SK-MEL-5 (cell line): ENCODE measurements around the gene LRRIQ4. TPM values are rescaled to one million over a fixed set of nuclear protein-coding genes. Genes with fewer than 3 reads are reported as not detected.

Experiments used
- DNase-seq: peaks from one replicate; pipeline ENCODE4 v3.0.0-alpha.2; 2016; ENCODE audit warnings: low read depth, low spot score
- in situ Hi-C: cut with HindIII; loops from 2 replicates; pipeline ENCODE4 v1.10.0; 2016; ENCODE audit warnings: low sequenced_read_pairs, high pct_unique_total_duplicates, low pct_unique_long_range_greater_than_20kb
- total RNA-seq: library from RNA; depleted of rRNA; stranded (reverse); fragments of >200 nt; shearing (Covaris generic); gene quantifications from 2 replicates; pipeline ENCODE4 v1.2.3, GENCODE V29; 2014

The LRRIQ4 gene
- total RNA-seq, 1 experiment from 2014 or later: not detected

DNA sequence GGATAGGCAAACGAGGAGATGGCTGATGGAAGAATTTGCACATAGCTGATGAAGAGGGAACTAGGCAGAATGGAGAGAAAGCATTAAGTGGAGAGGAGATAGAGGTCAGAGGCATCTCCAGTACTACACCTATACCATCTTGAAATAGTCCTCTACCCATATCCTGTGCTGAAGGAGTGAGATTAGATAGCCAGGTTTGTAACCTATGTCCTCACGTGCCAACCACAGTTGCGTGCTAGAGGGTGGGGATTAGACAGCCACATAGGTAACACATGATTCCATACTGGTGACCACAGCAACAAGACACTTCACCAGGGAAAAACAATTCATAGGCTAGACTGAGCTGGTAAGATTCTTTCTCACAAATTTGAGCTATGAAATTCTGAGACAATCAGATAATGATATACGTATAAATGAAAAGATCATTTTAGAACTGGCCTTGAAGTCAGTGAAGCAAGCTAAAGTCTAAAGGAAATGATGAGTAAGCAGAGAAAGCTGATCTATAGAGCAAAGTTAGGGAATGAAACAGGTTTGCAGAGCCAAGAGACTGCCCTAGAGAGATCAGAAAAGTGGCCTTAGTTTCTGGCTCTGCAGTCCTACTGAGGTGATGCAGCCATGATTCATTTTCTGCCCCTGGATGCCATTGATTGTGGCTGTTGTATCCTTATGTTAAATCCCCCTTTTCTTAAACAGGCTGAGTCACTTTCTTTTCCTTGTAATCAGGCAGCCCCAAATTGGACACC, 21.8 kb upstream of the LRRIQ4 start:
- in situ Hi-C loops: no loop called here
- no peak for DNase-seq

DNA sequence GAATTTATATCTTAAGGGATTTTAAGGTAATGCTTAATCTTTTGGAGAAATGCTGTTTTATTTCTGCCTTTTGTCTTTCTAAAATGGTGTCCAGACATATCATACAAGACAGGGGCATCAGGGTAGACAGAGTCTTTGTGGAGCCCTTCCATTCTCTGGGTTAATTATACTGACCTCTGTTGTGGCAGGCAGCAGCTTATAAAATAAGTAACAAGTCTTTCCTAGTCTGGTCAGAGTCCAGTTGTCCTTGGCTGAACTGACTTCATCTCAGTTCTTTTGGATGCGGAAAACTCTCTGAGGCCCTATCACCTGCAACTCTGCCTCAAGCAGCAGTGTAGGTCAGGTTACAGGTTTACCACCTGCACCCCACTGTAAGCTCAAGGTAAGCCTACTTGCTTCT, 20.3 kb upstream of the LRRIQ4 start:
- no peak for DNase-seq
- in situ Hi-C loops: no loop called here

GRCh38 chr3:169804681-169805080, 8.0 kb upstream of the LRRIQ4 start:
- in situ Hi-C loops: no loop called here

GRCh38 chr3:169809230-169809795, 3.4 kb upstream of the LRRIQ4 start:
- no peak for DNase-seq
- in situ Hi-C loops: no loop called here

More at GRCh38 chr3:169804681-169805080, 8.0 kb upstream of the LRRIQ4 start:
- no peak for DNase-seq

- in situ Hi-C loops: no loop called here
- peak; percentile 15 for DNase-seq
Observed at GRCh38 chr3:169811631-169812331, 889 bp upstream of the LRRIQ4 start.

DNA sequence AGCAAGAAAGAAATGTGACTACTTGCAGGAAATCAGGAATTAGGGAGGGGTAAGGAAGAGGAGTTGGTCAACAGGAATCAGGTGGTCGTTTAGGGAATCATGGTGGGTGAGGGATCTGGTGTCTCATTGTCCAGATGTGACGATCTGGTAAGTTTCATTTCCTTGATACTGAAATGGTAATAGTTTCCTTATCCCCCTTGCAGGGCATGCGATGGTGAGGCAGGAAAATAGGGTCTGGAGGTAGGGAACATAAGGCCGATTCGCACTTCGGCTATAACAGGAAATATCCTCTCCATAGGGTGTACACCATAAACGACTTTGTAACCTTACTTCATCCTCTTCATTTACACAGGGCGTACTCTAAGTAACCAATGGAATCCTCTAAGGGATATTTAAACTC, 608 bp downstream of the LRRIQ4 start:
- DNase-seq: no peak
- in situ Hi-C loops: no loop called here

GRCh38 chr3:169813757-169814517, 1.3 kb downstream of the LRRIQ4 start:
- in situ Hi-C loops: no loop called here
- DNase-seq: peak; percentile 9

DNA sequence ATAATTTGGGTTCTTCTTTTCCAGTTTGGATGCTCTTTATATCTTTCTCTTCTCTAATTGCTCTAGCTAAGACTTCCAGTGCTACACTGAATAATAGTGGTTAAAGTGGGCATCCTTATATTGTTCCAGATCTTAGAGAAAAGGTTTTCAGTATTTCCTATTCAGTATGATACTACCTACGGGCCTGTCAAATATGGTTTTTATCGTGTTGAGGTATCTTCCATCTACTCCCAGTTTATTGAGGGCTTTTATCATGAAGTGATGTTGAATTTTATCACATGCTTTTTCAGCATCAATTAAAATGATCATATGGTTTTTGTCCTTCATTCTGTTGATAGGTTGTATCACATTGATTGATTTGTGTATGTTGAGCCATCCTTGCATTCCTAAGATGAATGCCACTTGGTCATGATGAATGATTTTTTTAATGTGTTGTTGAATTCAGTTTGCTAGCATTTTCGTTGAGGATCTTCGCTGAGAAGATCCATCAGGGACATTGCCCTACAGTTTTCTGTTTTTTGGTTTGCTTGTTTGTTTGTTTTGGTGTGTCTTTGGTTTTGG, 3.0 kb downstream of the LRRIQ4 start:
- in situ Hi-C loops: no loop called here
- DNase-seq: no peak

GRCh38 chr3:169818316-169818715, 5.6 kb downstream of the LRRIQ4 start:
- no peak for DNase-seq
- in situ Hi-C loops: no loop called here

DNA sequence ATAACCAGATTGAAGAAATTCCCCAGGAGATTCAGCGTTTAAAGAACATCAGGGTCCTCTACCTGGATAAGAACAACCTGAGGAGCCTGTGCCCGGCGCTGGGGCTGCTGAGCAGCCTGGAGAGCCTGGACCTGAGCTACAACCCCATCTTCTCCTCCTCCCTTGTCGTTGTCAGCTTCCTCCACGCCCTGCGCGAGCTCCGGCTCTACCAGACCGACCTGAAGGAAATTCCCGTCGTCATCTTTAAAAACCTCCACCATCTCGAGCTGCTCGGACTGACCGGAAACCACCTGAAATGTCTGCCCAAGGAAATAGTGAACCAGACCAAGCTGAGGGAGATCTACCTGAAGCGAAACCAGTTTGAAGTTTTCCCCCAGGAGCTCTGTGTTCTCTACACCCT, 9.4 kb downstream of the LRRIQ4 start:
- DNase-seq: no peak
- in situ Hi-C loops: no loop called here

DNA sequence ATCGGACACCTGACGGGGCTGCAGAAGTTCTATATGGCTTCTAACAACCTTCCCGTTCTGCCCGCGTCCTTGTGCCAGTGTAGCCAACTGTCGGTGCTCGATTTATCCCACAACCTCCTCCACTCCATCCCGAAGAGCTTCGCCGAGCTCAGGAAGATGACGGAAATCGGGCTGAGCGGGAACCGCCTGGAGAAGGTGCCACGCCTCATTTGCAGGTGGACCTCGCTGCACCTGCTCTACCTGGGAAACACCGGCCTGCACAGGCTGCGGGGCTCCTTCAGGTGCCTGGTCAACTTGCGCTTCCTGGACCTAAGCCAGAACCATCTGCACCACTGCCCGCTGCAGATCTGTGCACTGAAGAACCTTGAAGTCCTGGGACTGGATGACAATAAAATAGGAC, 9.9 kb downstream of the LRRIQ4 start:
- in situ Hi-C loops: no loop called here
- DNase-seq: no peak

- in situ Hi-C loops: no loop called here
- no peak for DNase-seq
Observed at GRCh38 chr3:169822983-169823382, 10.3 kb downstream of the LRRIQ4 start.

- in situ Hi-C loops: no loop called here
- DNase-seq: no peak
Observed at GRCh38 chr3:169825316-169825715, 12.6 kb downstream of the LRRIQ4 start.

- in situ Hi-C loops: no loop called here
- no peak for DNase-seq
Observed at GRCh38 chr3:169827712-169828111, 15.0 kb downstream of the LRRIQ4 start.

GRCh38 chr3:169835533-169835932, 22.9 kb downstream of the LRRIQ4 start:
- in situ Hi-C loops: no loop called here
- DNase-seq: peak; percentile 17

GRCh38 chr3:169836078-169836941, 23.6 kb downstream of the LRRIQ4 start:
- in situ Hi-C loops: no loop called here
- DNase-seq: no peak

DNA sequence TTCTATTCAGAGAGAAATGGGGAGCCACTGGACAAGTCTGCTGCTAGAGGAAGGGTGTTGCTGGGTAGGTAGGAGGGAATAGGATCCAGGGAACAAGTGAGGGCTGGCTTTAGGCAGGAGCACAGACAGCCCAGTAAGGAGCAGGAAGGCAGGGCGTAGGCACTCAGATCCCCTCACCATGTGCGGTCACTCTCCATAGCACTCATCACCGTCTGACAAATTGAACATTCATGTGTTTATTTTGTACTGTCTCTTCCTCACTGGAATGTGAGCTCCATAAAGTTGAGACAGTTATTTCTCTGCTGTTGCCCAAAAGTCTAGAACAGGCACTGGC, 24.2 kb downstream of the LRRIQ4 start:
- in situ Hi-C loops: no loop called here

More for the DNA sequence above, 24.2 kb downstream of the LRRIQ4 start:
- no peak for DNase-seq
